ENCODE results near the gene TSPAN32. TPM values are rescaled to one million over a fixed set of nuclear protein-coding genes. Genes with fewer than 3 reads are reported as not detected.

The TSPAN32 gene
- total and polyA plus RNA-seq, 4 experiments from 2014 or later = 14.6 to 52.7 (median 45.9) TPM

- H3K36me3 ChIP-seq (ENCODE audit: insufficient read depth, low read length) = no peaks in the 10 kb centered on the region
- CTCF ChIA-PET (ENCODE audit: partially characterized antibody) = no interaction called here
- POLR2A ChIA-PET (ENCODE audit: partially characterized antibody) = no interaction called here
- intact Hi-C loops (cut with micrococcal nuclease) = no loop called here
- H3K4me3 ChIP-seq (ENCODE audit: low read length in 2 of 2) = no peak overlapping the region
- H3K4me1 ChIP-seq (ENCODE audit: insufficient read depth, low read length) = no peaks in the 10 kb centered on the region
- no peaks in the 10 kb centered on the region for H3K9me3 ChIP-seq (ENCODE audit: control insufficient read depth in 1 of 2, low read length in 2 of 2)
- Mint-ChIP-seq H3K27ac (no peak overlapping the region), H3K27me3 (no peaks in the 10 kb centered on the region), H3K4me3 (no peak overlapping the region), H3K4me1 (no peaks in the 10 kb centered on the region), H3K36me3 (peaks cover 1 to 10% of the 10 kb centered on the region in 2 donors), H3K9me3 (peaks cover 0 to 35% (median 13%) of the 10 kb centered on the region in 8 donors)
- H3K27ac ChIP-seq (ENCODE audit: low read depth, low read length) = no peak overlapping the region
- DNase-seq = no peak
- no peaks in the 10 kb centered on the region for H3K27me3 ChIP-seq (ENCODE audit: insufficient read depth, low read length)
Observed at GRCh38 chr11:2346586-2347307, 44.9 kb downstream of the TSPAN32 start.

GRCh38 chr11:2347308-2347830 lies 45.6 kb downstream of the TSPAN32 start:
- Histone ChIP-seq H3K9me3 (ENCODE audit: control insufficient read depth in 1 of 2, low read length in 2 of 2) (no peaks in the 10 kb centered on the region), H3K4me1 (ENCODE audit: insufficient read depth, low read length) (no peaks in the 10 kb centered on the region), H3K36me3 (ENCODE audit: insufficient read depth, low read length) (no peaks in the 10 kb centered on the region), H3K27me3 (ENCODE audit: insufficient read depth, low read length) (no peaks in the 10 kb centered on the region), H3K4me3 (ENCODE audit: low read length in 2 of 2) (no peak overlapping the region), H3K27ac (ENCODE audit: low read depth, low read length) (no peak overlapping the region)
- no peaks in the 10 kb centered on the region for H3K27me3 Mint-ChIP-seq
- no peak for DNase-seq
- H3K4me1 Mint-ChIP-seq = no peaks in the 10 kb centered on the region
- no peak overlapping the region for H3K4me3 Mint-ChIP-seq
- CTCF ChIA-PET (ENCODE audit: partially characterized antibody) = no interaction called here
- H3K36me3 Mint-ChIP-seq = peaks cover 1 to 10% of the 10 kb centered on the region in 2 donors
- H3K27ac Mint-ChIP-seq = no peak overlapping the region
- POLR2A ChIA-PET (ENCODE audit: partially characterized antibody) = no interaction called here
- intact Hi-C loops (cut with micrococcal nuclease) = no loop called here
- H3K9me3 Mint-ChIP-seq = peaks cover 0 to 35% (median 13%) of the 10 kb centered on the region in 8 donors

GRCh38 chr11:2348986-2349385 lies 47.2 kb downstream of the TSPAN32 start:
- POLR2A ChIA-PET (ENCODE audit: partially characterized antibody) = no interaction called here
- Mint-ChIP-seq H3K4me1 (no peaks in the 10 kb centered on the region), H3K4me3 (no peak overlapping the region), H3K36me3 (peaks cover 1 to 10% of the 10 kb centered on the region in 2 donors), H3K9me3 (peaks cover 0 to 27% (median 10%) of the 10 kb centered on the region in 8 donors), H3K27ac (no peak overlapping the region), H3K27me3 (peaks cover 1 to 2% of the 10 kb centered on the region in 2 donors)
- Histone ChIP-seq H3K4me1 (ENCODE audit: insufficient read depth, low read length) (no peaks in the 10 kb centered on the region), H3K36me3 (ENCODE audit: insufficient read depth, low read length) (no peaks in the 10 kb centered on the region), H3K4me3 (ENCODE audit: low read length in 2 of 2) (no peak overlapping the region), H3K27me3 (ENCODE audit: insufficient read depth, low read length) (no peaks in the 10 kb centered on the region), H3K27ac (ENCODE audit: low read depth, low read length) (no peak overlapping the region), H3K9me3 (ENCODE audit: control insufficient read depth in 1 of 2, low read length in 2 of 2) (no peaks in the 10 kb centered on the region)
- CTCF ChIA-PET (ENCODE audit: partially characterized antibody) = no interaction called here
- DNase-seq = no peak
- intact Hi-C loops (cut with micrococcal nuclease) = no loop called here

DNA sequence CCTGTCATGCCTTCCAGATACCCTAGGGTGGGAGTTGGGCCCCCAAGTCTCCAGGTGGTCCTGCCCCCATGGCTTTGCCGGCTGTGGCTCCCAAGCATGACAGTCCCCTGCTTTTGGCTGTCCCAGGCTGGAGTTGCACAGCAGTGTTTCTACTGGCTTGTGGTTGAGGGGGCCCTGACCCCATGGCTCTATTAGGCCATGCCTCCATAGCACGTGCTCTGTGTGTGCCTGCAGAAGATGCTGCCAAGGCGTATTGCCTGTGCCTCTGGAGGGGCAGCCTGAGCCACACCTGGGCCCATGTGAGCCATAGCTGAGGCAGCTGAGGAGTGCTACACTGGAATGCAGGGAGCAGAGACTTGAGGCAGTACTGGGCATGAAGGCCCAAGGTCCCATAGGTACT lies 49.9 kb downstream of the TSPAN32 start:
- H3K27me3 Mint-ChIP-seq = peaks cover 1 to 2% of the 10 kb centered on the region in 2 donors
- Histone ChIP-seq H3K27me3 (ENCODE audit: insufficient read depth, low read length) (no peaks in the 10 kb centered on the region), H3K27ac (ENCODE audit: low read depth, low read length) (no peak overlapping the region), H3K9me3 (ENCODE audit: control insufficient read depth in 1 of 2, low read length in 2 of 2) (no peaks in the 10 kb centered on the region), H3K4me1 (ENCODE audit: insufficient read depth, low read length) (no peaks in the 10 kb centered on the region), H3K4me3 (ENCODE audit: low read length in 2 of 2) (no peak overlapping the region), H3K36me3 (ENCODE audit: insufficient read depth, low read length) (no peaks in the 10 kb centered on the region)
- H3K4me3 Mint-ChIP-seq = no peak overlapping the region
- ChIA-PET POLR2A (ENCODE audit: partially characterized antibody) (interaction anchor here (0.8 kb wide), 1 partner anchor 52 kb away, joined by 3 read pairs; no protein-coding TSS in a partner anchor), CTCF (ENCODE audit: partially characterized antibody) (no interaction called here)
- H3K27ac Mint-ChIP-seq = no peak overlapping the region
- H3K36me3 Mint-ChIP-seq = peaks cover 1 to 10% of the 10 kb centered on the region in 2 donors
- peaks cover 0 to 27% (median 9%) of the 10 kb centered on the region in 8 donors for H3K9me3 Mint-ChIP-seq
- DNase-seq = no peak
- H3K4me1 Mint-ChIP-seq = no peaks in the 10 kb centered on the region
- intact Hi-C loops (cut with micrococcal nuclease) = no loop called here

- intact Hi-C loops (cut with micrococcal nuclease) = no loop called here
- DNase-seq = no peak
- H3K4me3 Mint-ChIP-seq = no peak overlapping the region
- CTCF ChIA-PET (ENCODE audit: partially characterized antibody) = no interaction called here
- no peak overlapping the region for H3K27ac Mint-ChIP-seq
- peaks cover 1 to 2% of the 10 kb centered on the region in 2 donors for H3K27me3 Mint-ChIP-seq
- H3K27me3 ChIP-seq (ENCODE audit: insufficient read depth, low read length) = no peaks in the 10 kb centered on the region
- H3K27ac ChIP-seq (ENCODE audit: low read depth, low read length) = no peak overlapping the region
- no peaks in the 10 kb centered on the region for H3K4me1 ChIP-seq (ENCODE audit: insufficient read depth, low read length)
- no peak overlapping the region for H3K4me3 ChIP-seq (ENCODE audit: low read length in 2 of 2)
- POLR2A ChIA-PET (ENCODE audit: partially characterized antibody) = interaction anchor here (0.8 kb wide), 1 partner anchor 51 kb away, joined by 3 read pairs; no protein-coding TSS in a partner anchor
- no peaks in the 10 kb centered on the region for H3K36me3 ChIP-seq (ENCODE audit: insufficient read depth, low read length)
- H3K36me3 Mint-ChIP-seq = peaks cover 1 to 10% of the 10 kb centered on the region in 2 donors
- no peaks in the 10 kb centered on the region for H3K9me3 ChIP-seq (ENCODE audit: control insufficient read depth in 1 of 2, low read length in 2 of 2)
- H3K9me3 Mint-ChIP-seq = peaks cover 0 to 27% (median 9%) of the 10 kb centered on the region in 8 donors
- no peaks in the 10 kb centered on the region for H3K4me1 Mint-ChIP-seq
Observed at GRCh38 chr11:2352420-2352819, 50.6 kb downstream of the TSPAN32 start.

DNA sequence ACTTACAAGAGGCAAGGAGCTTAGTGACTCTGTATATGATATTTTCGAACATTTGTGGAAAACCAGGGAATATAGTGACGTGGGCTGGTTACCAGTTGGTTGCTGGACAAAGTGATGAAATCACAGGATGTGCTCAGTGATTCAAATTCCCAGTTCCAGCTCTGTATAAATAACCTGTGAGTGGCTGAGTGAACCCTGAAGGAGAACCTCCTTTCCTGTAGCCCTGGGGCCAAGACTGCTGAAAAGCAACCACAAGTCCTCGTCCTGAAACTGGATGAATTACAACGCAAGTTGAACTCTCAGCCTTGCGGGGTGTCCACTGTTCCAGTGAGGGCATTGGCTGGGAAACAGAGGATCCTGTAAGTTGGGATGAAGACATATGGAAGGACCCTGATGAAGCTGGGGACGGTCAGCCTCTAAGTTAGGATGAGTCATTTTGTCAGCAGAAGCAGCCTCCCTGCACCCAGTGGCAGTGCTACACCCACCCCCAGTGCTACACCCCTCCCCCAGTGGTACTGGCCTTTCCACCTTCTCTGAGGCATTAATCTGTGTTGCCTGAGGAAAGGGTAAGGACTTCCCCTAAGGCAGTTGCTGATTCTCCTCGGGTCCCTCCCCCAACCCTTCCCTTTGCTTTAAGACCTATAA lies 53.3 kb downstream of the TSPAN32 start:
- Mint-ChIP-seq H3K4me1 (no peaks in the 10 kb centered on the region), H3K4me3 (no peak overlapping the region), H3K27me3 (peaks cover 1 to 2% of the 10 kb centered on the region in 2 donors), H3K9me3 (peaks cover 0 to 6% (median 1%) of the 10 kb centered on the region in 8 donors), H3K36me3 (peaks cover 0 to 3% of the 10 kb centered on the region in 2 donors), H3K27ac (no peak overlapping the region)
- H3K36me3 ChIP-seq (ENCODE audit: insufficient read depth, low read length) = no peaks in the 10 kb centered on the region
- H3K4me3 ChIP-seq (ENCODE audit: low read length in 2 of 2) = no peak overlapping the region
- no peaks in the 10 kb centered on the region for H3K27me3 ChIP-seq (ENCODE audit: insufficient read depth, low read length)
- H3K27ac ChIP-seq (ENCODE audit: low read depth, low read length) = no peak overlapping the region
- H3K4me1 ChIP-seq (ENCODE audit: insufficient read depth, low read length) = no peaks in the 10 kb centered on the region
- H3K9me3 ChIP-seq (ENCODE audit: control insufficient read depth in 1 of 2, low read length in 2 of 2) = no peaks in the 10 kb centered on the region
- intact Hi-C loops (cut with micrococcal nuclease) = no loop called here
- POLR2A ChIA-PET (ENCODE audit: partially characterized antibody) = no interaction called here
- no peak for DNase-seq
- CTCF ChIA-PET (ENCODE audit: partially characterized antibody) = interaction anchor here (0.7 kb wide), 1 partner anchor 9 kb away, joined by 3 read pairs; no protein-coding TSS in a partner anchor

DNA sequence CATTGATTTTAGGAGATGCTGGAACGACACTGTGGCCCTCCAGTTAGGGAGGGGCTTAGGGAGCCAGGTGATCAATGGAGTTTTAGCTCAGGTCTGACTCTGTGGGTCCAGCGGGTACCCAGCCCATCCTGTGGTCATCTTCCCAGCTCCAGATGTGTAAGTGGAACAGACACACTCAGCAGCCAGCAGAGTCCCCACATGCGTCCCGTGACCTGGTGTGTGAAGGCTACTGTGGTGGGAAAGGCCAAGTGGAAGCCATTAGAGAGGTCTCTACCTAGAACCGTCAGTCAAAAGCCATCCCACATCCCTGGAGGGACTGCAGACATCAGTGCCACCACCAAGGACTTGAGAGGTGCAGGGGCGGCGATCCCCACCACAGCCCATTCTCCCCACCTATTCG lies 55.4 kb downstream of the TSPAN32 start:
- Histone ChIP-seq H3K9me3 (ENCODE audit: control insufficient read depth in 1 of 2, low read length in 2 of 2) (no peaks in the 10 kb centered on the region), H3K27me3 (ENCODE audit: insufficient read depth, low read length) (no peaks in the 10 kb centered on the region), H3K27ac (ENCODE audit: low read depth, low read length) (no peak overlapping the region), H3K4me1 (ENCODE audit: insufficient read depth, low read length) (no peaks in the 10 kb centered on the region), H3K4me3 (ENCODE audit: low read length in 2 of 2) (no peak overlapping the region), H3K36me3 (ENCODE audit: insufficient read depth, low read length) (no peaks in the 10 kb centered on the region)
- Mint-ChIP-seq H3K27me3 (peaks cover 1 to 2% of the 10 kb centered on the region in 2 donors), H3K27ac (no peak overlapping the region), H3K4me3 (no peak overlapping the region), H3K4me1 (no peaks in the 10 kb centered on the region), H3K36me3 (no peaks in the 10 kb centered on the region), H3K9me3 (no peaks in the 10 kb centered on the region)
- ChIA-PET CTCF (ENCODE audit: partially characterized antibody) (no interaction called here), POLR2A (ENCODE audit: partially characterized antibody) (no interaction called here)
- intact Hi-C loops (cut with micrococcal nuclease) = no loop called here
- no peak for DNase-seq
